ENCODE measurements around the gene KCNQ1.

DNA sequence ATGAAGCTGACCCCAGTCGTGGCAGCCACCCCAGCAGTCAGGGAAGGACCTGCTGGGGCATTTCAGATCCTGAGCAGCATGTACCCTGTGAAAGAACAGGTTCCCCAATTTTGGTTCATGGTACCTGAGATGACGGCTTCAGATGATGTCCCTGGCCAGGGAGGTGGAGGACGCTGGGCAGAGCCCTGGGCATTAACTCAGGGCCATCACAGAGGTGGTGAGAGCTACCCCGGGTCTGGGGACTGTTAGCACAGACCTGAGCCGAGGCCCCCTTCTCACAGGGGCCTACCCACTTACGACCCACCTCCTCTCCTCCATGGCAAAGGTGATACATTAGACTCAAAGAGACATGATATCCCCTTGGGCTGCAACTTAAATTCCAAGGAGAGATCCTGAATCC is 372.6 kb downstream of the KCNQ1 start:
- TF ChIP-seq CTCF (IDR thresholded peaks at IDR 0.05) (no peak), POLR2A (IDR thresholded peaks at IDR 0.05) (no peak), POLR2AphosphoS5 (IDR thresholded peaks at IDR 0.05; ENCODE audit: insufficient read depth in 1 of 2, low read depth in 1 of 2) (no peak)
